ENCODE results near the gene SNAPC5.

DNA sequence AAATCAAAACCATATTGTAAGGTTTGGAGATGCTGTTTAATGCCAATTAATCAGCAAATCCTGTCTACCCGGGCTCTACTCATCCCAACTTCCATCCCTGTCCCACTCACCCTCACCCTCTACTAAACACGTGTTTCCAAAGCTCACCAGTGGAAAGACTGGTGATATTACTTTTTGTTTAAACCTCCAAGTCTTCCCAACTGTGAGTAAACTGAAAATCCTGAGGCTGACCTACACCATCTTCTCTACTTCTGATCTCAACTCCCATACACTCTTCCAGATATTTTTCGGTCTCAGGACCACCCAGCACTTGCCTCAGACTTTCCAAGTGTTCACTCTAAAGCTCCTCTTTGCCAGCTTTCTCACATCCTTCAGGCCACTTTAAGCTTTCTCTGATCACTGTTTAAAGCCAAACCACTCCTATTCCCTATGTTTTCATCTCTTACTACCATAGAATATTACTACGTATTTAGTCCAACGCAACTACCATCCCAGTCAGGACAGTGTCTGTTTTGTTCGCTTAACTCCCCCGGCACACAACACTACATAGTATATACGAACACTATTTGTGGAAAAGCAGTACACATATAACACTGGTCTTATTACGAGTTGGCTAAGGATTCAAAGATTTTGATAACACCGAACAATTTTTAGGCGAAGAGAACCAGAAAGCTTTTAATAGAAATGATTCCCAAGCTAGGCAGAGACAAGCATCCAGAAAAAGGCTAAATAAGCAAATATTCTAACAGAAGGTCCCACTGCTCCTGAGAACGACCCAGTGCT, 6.4 kb upstream of the SNAPC5 start:
- TF ChIP-seq, protein P1, sequence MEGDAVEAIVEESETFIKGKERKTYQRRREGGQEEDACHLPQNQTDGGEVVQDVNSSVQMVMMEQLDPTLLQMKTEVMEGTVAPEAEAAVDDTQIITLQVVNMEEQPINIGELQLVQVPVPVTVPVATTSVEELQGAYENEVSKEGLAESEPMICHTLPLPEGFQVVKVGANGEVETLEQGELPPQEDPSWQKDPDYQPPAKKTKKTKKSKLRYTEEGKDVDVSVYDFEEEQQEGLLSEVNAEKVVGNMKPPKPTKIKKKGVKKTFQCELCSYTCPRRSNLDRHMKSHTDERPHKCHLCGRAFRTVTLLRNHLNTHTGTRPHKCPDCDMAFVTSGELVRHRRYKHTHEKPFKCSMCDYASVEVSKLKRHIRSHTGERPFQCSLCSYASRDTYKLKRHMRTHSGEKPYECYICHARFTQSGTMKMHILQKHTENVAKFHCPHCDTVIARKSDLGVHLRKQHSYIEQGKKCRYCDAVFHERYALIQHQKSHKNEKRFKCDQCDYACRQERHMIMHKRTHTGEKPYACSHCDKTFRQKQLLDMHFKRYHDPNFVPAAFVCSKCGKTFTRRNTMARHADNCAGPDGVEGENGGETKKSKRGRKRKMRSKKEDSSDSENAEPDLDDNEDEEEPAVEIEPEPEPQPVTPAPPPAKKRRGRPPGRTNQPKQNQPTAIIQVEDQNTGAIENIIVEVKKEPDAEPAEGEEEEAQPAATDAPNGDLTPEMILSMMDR (conservative IDR thresholded peaks at IDR 0.05; ENCODE audit: low read depth, low read length): no peak
- TF ChIP-seq EZH2 (IDR thresholded peaks at IDR 0.05; ENCODE audit: low read length, unreplicated experiment): no peak
- no peak for TF ChIP-seq EZH2phosphoT487 (IDR thresholded peaks at IDR 0.05; ENCODE audit: borderline replicate concordance, low read length)

All from PC-3 (cell line).